ENCODE data around the gene TBCD. TPM values are rescaled to one million over a fixed set of nuclear protein-coding genes. Genes with fewer than 3 reads are reported as not detected.

Gene TBCD
- total and polyA plus RNA-seq, 12 donors, result 41.3 to 107 (median 52.4) TPM

DNA sequence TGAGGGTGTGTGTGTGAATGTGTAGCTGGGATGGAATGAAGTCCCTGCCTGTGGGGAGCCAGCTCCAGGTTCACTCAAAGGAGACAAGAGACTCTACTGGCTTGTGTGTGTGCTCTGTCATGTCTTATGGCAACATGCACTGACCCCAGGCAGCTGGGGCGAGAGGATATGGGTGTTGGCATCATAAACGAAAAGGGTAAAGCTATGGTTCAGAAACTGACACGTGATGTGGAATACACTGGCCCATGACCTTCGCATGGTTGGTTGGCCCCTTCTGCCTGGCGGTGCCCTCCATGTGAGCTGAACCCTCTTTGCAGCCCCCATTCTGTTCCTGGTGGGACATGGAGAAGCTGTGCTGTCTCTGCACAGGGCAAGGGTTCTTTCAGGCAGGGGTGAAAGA, 66.1 kb downstream of the TBCD start:
- 97 to 98% methylated on average over 5 of the region's 5 CpGs for WGBS, 2 donors

DNA sequence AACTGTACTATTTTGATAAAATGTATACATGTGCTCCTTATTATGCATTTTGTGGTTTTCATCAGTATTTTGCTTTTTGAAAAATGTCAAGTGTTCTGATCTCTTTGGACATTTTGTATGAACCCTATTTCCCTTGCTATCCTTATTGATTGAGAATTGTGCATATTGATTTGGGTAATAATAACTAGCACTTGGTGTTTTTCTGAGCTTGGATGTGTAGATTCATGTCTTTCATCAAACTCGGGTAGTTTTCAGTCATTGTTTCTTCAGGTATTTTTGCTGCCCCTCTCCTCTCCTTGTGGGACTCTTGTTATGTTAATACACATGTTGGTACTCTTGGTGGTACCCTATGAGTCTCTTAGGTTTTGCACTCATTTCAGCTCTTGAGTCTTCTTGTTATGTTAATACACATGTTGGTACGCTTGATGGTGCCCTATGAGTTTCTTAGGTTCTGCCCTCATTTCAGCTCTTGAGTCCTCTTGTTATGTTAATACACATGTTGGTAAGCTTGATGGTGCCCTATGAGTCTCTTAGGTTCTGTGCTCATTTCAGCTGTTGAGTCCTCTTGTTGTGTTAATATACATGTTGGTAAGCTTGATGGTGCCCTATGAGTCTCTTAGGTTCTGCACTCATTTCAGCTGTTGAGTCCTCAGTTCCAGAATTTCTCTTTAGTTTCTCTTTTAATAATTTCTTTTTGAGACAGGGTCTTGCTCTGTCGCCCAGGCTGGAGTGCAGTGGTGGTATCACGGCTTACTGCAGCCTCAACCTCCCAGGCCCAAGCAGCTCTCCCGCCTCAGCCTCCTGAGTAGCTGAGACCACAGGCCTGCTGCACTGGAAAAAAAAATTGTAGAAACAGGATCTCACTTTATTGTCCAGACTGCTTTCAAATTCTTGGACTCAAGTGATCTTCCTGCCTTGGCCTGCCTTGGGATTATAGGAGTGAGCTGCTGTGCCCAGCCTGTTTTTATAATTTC, 68.7 kb downstream of the TBCD start:
- intact Hi-C loops (cut with DNase I), result no loop called here
- Histone ChIP-seq H3K4me3 (no peak overlapping the region), H3K36me3 (peaks cover 0 to 58% (median 11%) of the 10 kb centered on the region in 9 donors), H3K27ac (peak overlapping the region in 2 of 10 donors; percentile 35 to 51), H3K4me1 (peaks cover 0 to 12% (median 0%) of the 10 kb centered on the region in 9 donors), H3K27me3 (no peaks in the 10 kb centered on the region), H3K9me3 (peaks cover 0 to 26% (median 11%) of the 10 kb centered on the region in 11 donors)
- DNase-seq, result no peak
- ATAC-seq, result peak in 1 of 8 donors; percentile 44
- TF ChIP-seq, protein P1, sequence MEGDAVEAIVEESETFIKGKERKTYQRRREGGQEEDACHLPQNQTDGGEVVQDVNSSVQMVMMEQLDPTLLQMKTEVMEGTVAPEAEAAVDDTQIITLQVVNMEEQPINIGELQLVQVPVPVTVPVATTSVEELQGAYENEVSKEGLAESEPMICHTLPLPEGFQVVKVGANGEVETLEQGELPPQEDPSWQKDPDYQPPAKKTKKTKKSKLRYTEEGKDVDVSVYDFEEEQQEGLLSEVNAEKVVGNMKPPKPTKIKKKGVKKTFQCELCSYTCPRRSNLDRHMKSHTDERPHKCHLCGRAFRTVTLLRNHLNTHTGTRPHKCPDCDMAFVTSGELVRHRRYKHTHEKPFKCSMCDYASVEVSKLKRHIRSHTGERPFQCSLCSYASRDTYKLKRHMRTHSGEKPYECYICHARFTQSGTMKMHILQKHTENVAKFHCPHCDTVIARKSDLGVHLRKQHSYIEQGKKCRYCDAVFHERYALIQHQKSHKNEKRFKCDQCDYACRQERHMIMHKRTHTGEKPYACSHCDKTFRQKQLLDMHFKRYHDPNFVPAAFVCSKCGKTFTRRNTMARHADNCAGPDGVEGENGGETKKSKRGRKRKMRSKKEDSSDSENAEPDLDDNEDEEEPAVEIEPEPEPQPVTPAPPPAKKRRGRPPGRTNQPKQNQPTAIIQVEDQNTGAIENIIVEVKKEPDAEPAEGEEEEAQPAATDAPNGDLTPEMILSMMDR (IDR thresholded peaks at IDR 0.05), result no peak
- 93 to 97% methylated on average over 5 of the region's 5 CpGs for WGBS, 2 donors

More for the DNA sequence above, 66.1 kb downstream of the TBCD start:
- TF ChIP-seq, protein P1 (IDR thresholded peaks at IDR 0.05), result no peak
- ATAC-seq, result no peak
- H3K9me3 ChIP-seq, result peaks cover 0 to 26% (median 11%) of the 10 kb centered on the region in 11 donors
- H3K27ac ChIP-seq, result no peak overlapping the region
- H3K36me3 ChIP-seq, result peaks cover 0 to 79% (median 15%) of the 10 kb centered on the region in 9 donors
- intact Hi-C loops (cut with DNase I), result no loop called here
- H3K27me3 ChIP-seq, result no peaks in the 10 kb centered on the region
- no peak for DNase-seq
- peaks cover 0 to 3% (median 0%) of the 10 kb centered on the region in 9 donors for H3K4me1 ChIP-seq
- H3K4me3 ChIP-seq, result no peak overlapping the region

DNA sequence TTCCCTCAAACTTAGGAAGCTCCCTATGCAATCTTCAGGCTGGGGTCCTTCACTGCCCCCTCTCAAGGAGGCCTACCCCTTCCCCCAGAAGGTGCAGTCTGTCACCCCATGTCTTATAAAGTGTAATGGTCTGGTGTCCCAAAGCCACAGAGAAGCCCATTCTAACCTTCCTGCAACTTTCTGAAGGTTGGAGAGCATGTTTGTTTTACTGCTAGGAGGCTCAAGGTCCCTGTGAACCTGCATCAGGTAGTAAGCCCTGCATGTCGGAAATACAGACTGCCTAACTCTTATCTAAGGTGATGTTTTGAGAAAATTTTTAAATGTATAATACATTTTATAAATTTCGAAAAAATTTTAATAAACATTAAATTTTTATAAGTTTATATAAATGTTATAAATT, 69.7 kb downstream of the TBCD start:
- Histone ChIP-seq H3K9me3 (peaks cover 0 to 26% (median 11%) of the 10 kb centered on the region in 11 donors), H3K4me3 (no peak overlapping the region), H3K27ac (peak overlapping the region in 3 of 10 donors; percentile 3 to 51 (median 35)), H3K4me1 (peaks cover 0 to 12% (median 0%) of the 10 kb centered on the region in 9 donors), H3K36me3 (peaks cover 0 to 49% (median 11%) of the 10 kb centered on the region in 9 donors), H3K27me3 (no peaks in the 10 kb centered on the region)
- TF ChIP-seq, protein P1 (IDR thresholded peaks at IDR 0.05), result no peak
- ATAC-seq, result no peak
- intact Hi-C loops (cut with DNase I), result no loop called here
- WGBS, 2 donors, result 98% methylated on average over 2 of the region's 2 CpGs
- DNase-seq, result no peak

DNA sequence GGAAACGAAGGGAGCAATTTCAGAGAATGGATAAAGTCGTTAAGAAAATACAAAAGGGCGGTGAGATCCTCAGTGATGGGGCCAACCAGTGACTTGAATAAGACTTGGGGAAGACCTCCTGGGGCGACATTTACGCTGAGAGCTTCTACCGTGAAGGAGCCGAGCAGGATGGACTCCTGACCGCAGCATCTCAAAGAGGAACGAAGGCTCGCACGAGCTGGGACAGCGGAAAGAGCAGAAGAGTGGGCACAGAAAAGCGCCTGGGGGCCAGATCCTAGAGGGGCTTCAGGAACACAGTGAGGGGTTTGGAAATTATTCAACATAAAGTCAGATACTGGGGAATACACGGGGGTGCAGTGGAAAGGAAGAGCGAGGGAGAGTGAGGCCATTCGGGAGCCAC, 70.4 kb downstream of the TBCD start:
- peaks cover 0 to 47% (median 11%) of the 10 kb centered on the region in 9 donors for H3K36me3 ChIP-seq
- no peaks in the 10 kb centered on the region for H3K27me3 ChIP-seq
- WGBS, 2 donors, result 94 to 96% methylated on average over 16 of the region's 16 CpGs
- intact Hi-C loops (cut with DNase I), result no loop called here
- peak overlapping the region in 1 of 10 donors; percentile 65 for H3K27ac ChIP-seq
- ATAC-seq (no peak), DNase-seq (no peak)
- peaks cover 0 to 12% (median 0%) of the 10 kb centered on the region in 9 donors for H3K4me1 ChIP-seq
- TF ChIP-seq, protein P1 (IDR thresholded peaks at IDR 0.05), result no peak
- H3K9me3 ChIP-seq, result peaks cover 0 to 26% (median 11%) of the 10 kb centered on the region in 11 donors
- H3K4me3 ChIP-seq, result no peak overlapping the region
